Measurements from ENCODE around the gene TNS1.

TNS1 gene

DNA sequence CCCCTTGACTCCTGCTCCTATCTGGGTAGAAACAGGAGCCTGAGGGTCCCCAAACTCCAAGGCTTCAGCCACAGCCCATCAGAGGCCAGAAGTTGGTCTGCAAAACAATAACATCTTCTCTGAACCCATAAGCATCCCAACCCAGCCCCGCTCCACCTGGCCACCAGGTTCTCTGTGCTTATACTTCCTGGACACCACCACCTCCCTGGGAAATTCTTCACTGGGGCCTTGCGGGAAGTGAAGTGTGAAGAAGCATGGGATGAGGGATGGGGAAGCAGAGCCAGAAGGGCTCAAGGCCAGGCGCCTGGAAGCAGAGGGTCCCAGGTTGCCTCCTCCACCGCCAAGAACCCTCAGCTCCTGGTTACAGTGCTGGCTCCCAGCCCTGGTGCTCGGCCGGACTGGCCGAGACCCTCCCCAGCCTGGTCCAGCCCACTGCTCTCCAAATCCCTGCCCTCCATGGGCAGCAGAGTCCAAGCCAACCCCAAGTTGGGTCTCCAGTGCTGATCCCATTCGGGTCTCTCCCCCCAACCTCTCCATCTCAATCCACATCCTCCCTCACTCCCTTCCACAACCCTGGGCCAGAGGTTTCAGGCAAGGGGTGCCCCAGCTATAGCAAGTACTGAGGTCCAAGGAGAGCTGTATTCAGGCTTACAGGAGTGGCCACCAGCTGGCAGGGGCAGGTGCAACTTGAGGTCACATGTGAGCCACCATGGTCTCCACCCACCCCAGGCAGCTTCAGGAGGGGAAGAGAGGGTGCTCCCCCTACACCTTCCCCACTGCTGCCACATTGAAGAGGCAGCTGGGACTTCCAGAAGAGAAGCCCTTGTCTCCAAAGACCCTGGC, 60.7 kb downstream of the TNS1 start:
- no peak for DNase-seq

- peak; percentile 23 for DNase-seq
These were observed 61.5 kb downstream of the TNS1 start for GRCh38 chr2:217941339-217941738.

DNA sequence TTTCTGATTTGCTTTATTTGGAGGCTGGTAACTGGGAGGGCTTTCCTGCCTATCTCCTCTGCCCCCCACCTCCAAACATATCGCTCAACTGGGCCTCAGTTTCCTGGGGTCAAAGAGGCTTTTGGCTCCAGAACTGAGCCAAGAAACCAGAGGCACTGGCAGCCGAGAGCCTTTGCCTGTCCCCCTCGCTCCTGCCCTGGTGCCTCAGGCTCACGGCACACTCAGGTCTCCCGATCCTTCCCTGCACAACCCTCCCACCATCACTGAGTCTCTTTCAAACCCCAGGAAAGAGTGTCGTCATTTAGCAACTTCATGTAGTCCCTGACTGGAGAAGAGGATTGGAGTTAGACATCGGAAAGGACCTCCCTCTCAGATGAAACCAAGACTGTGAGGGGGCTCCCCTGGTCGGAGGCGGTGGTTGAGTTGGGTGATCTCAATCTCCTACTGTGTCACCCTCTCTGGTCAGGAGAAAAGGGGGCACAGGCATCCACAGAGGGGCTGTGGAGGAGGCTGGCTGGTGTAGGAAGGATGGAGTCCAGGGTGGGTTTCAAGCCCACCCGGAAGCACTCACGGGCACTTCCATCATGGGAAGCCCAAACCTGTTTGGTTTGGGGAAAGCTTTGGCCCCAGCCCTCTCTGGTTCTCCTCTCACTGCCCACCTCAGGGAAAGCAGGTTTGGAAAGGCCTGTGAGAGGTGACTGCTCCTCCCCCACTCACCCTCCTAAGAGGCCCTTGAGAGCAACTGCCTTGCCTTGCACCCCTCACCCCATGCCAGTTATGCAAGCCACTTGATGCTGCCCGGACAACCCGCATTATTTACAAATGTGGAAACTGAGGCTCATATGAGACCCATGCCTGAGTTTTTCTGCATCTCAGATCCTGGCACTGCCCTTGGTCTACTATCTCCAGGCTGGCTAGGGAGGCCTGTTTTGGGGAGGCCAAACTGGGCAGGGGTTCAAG, 62.3 kb downstream of the TNS1 start:
- DNase-seq: no peak

- DNase-seq: no peak
These were observed 63.1 kb downstream of the TNS1 start for GRCh38 chr2:217939629-217940245.

- DNase-seq: no peak
These were observed 63.6 kb downstream of the TNS1 start for GRCh38 chr2:217939220-217939619.

DNA sequence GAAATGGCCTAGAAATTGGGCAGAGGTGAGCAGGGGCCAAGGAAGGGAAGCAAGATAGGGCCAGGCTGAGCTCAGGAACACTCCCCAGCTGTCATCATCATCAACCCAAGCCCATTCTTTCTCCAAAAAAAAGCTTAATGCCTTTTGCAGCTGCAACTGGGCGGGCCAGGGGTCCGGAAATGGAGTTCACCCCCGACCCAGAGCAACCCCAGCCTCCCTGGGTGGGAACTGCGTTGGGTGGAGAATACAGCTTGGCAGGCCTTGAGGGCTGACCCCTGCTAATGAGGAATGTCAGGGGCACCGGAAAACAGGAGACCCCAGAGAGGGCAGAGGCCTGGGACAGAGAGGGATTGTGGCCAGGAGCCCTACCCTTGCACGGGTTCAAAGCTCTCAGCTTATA, 64.8 kb downstream of the TNS1 start:
- DNase-seq: no peak

GRCh38 chr2:217937446-217937845, 65.3 kb downstream of the TNS1 start:
- DNase-seq: peak; percentile 49

GRCh38 chr2:217936952-217937351, 65.8 kb downstream of the TNS1 start:
- DNase-seq: no peak

DNA sequence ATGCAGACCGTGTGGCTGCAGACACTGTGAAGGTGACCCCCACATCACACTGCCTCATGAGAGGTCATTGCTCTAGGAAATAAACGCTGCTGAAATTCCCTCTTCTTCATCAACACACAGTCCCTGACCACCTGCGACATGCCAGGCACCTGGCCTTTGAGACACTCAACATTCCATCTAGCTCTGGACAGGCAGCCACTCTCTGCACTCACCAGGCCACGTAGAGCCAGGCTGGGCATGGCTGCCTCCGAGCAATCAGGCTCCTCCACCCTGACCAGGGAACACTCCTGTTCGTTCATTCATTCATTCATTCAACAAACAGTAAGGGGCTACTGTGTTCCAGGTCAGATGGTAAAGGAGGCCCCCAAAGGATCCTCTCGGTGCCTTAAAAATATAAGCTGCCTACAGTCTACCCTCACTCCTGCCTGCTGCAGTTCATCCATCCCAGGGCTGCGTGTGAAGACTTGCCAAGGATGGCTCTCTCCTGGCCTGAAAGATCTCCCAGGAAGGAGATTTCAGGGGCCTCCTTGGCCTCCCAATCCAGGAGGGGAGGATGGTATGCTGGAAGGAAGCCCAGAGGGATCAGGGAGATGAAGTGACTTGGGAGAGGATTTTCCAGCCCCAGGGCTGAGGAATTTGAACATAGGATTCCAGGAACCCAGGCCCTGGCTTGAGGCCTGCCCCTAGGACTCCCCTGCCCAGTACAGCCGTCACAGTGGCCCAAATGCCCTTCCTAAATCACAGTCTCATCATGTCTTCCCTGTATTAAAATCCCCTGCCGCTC, 66.7 kb downstream of the TNS1 start:
- DNase-seq: no peak

GRCh38 chr2:217935235-217935879, 67.4 kb downstream of the TNS1 start:
- DNase-seq: no peak

GRCh38 chr2:217934321-217935131, 68.3 kb downstream of the TNS1 start:
- peak; percentile 60 for DNase-seq

DNA sequence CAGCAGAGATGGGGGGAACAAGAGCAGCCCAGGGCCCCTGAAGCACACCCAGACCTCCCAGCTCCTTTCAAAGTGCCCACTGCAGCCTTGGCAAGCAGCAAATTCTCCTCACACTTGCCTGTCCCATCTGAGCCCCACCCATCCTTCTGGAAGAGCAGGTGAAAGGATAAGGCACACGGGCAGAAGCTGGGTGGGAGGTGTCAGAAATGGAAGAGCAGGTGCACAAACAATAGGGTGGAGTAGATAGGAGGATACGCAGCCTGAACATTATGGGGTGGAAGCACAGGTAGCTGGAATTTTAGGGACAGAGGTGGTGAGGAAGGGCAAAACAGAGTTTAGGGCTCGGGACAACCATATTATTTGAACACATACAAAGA, 69.2 kb downstream of the TNS1 start:
- DNase-seq: no peak

DNA sequence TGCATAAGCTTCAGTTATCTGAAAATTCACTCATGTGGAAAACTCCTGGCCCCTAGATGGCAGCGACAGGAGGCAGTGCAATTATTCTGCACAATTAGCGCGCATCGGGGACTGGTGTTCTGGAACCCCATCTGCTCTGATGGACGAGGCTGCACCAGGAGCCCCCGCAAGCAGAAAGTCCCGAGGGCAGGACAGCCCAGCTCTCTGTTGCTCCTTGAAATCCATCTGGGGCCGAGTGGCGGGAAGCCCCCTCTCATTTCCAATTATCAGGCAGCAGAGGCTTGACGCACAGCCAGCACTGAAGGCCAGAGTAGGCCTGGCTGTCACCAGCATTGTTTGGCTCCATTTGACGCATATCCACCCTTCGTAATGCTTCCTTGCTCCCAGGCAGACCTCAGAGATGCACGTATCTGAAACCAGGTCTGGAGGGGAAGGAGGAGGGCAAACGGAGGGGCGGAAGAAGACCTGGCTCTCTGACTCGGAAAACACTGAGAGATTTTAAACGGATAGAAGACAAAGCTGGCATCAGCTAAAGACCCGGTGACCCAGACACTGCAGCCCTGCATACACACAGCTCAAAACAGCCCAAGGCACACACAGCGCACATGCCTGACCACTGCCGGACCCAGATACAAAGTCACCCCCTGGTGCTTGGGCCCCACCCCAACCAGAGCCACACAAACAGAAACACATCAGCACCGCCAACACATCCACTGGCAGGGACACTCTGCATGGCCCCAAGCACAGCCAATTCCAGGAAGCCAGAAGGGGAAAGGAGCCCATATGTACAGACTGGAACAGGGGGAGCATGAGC, 69.8 kb downstream of the TNS1 start:
- peak; percentile 25 for DNase-seq

- DNase-seq: no peak
These were observed 70.8 kb downstream of the TNS1 start for GRCh38 chr2:217931846-217932560.

DNA sequence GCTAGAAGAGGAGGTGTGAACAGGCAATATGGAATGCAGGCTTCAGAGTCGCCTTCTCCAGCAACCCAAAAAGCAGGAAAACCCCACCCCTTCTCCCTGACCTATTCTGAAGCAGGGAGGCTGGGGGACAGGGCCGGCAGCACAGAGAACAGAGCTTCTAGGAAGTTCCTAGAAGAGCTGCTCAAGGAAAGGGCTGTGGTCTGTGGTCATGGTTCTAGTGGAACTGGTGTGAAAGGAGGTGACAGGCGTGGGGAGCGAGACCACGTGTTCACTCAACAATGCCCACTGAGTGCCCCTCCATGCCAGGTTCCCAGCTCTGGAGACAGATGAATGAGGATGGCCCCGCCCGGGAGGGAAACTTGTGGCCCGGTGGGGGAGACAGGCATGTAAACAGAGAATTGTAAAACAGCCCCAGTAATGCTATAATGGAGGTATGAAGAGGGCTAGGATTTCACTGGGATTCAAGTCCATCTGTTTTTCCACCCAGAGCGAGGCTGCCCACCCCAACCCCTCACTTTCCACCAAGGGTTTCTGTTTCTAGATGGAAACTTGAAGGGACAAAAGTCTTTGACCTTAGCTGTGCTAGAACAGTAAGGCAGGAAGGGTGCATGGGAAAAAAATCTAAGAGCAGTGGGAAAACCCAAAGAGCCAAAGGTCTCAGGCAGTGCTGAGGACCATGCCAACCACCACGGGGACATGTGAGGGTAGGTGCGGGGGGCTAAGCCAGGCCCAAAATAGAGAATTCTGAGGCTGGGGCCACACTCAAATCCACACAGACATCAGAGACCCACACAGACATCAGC, 71.8 kb downstream of the TNS1 start:
- DNase-seq: peak; percentile 40

DNA sequence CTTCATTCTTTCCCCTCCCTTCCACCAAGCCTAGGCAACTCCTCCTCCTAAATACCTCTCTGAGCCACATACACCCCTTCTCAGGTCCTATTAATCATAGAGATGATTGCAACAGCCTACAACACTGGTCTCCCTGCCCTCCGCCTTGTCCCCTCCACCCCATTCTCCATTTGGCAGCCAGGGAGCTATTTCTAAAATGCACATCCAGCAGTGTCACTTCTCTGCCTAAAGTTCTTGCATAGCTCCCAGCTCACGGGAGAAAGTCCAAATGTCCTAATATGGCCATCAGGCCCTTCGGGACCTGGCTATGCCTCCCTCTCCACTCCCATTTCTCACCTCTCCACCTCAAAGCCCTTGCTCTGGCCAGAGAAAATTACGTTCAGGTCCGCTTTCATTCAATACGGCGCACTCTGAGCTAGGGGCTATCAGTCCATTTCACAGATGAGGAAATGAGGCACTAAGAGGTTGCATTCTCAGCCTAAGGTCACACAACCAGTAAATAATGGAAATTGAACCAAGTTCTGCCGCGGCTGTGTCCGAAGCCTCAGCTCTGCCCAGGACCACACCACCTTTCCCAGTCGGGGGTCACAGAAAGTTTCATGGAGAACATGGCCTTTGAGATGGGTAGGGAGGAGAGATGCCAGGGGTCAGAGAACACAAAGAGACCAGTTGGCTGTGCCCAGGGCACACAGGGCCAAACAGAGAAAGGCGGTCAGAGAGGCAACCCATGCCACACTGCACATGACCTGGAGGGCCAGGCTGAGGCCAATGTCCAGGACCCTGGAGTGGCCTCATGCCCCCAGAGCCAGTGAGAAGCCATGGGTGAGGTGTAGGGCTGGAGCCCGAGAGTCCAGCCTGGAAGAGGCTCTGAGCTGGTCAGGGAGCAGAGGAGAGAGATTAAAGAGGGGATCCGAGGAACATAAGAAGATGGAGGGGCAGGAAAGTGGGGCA, 72.8 kb downstream of the TNS1 start:
- DNase-seq: no peak

GRCh38 chr2:217929272-217929671, 73.5 kb downstream of the TNS1 start:
- DNase-seq: no peak

All from hematopoietic multipotent progenitor cell treated with erythropoietin and hydrocortisone succinate and interleukin-3 and kit ligand, for 6 days (in vitro differentiated cells).